ENCODE results near the gene KRTAP19-6.
"Not testable (repeated sequence)": the region's sequence is repeated elsewhere in the genome, so short reads cannot be mapped to it uniquely, and the experiment has no call there.

The KRTAP19-6 gene

DNA sequence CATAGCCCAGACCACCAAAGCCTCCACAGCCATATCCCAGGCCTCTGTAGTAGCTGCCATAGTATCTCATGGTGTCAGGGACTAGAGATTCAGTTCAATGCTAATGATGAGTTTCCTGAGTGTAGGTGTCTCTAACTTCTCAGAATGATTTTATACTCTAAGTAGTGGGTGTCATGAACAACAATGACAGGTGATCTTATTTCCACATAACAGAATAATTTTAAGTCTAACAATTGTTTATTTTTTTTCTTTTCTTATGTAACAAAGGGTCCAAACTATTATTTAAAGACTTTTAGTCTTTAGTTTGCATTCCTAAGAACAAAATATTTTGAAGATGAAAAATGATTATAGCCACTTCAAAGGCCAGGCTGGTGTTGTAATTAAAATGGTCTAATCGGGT, at the start of gene KRTAP19-6:
Gene KRTAP19-6, minus strand, starts transcription at position 101 of the 400 bp plus-strand sequence. Its CDS starts 31 bp downstream, at position 70.
- no peak for DNase-seq (ENCODE audit: low read depth)

- no peak for DNase-seq (ENCODE audit: low read depth)
These were observed 48.6 kb upstream of the KRTAP19-6 start, which contains the start of gene KRTAP22-2 for GRCh38 chr21:30590297-30590696. KRTAP22-2 (minus strand) TSS chr21:30590397.

DNA sequence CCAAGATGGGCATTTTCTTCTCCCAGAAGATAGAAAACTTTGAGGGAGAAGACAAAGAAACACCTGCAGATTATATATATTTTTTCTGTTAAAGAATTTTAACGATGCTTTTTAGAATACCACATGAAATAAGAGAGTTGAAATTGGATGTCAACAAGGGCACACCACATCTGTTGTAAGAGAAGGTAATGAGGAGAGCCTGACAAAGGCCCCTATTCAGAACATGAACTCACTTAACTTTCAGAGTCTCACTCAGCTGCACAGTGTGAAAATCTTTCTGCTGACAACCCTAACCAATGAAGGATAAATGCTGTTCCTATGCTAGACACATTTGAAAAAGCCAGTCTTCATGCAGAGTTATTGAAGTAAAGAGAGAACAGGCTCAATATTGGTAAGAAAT, 41.2 kb upstream of the KRTAP19-6 start:
- no peak for DNase-seq (ENCODE audit: low read depth)

GRCh38 chr21:30580132-30580531, 38.5 kb upstream of the KRTAP19-6 start:
- no peak for DNase-seq (ENCODE audit: low read depth)

DNA sequence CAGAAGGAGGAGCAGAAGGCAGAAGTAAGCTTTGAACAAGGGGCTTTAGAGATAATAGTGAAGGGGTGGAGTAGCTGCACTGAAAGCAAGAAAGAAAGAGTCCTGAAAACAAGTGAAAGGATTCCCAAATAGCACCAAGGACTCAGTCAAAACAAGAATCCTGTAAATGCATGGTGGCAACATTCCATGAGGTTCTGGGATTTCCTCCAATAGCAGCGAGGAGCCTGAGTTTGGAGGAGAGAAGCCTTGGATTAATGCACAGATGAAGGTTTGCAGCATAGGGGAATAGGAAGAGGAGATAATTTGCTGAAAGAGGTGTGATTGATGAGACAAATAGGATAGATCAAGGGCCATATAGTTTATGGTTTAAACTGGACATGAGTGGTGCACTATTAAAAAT, 37.7 kb upstream of the KRTAP19-6 start:
- no peak for DNase-seq (ENCODE audit: low read depth)

GRCh38 chr21:30577766-30578165, 36.1 kb upstream of the KRTAP19-6 start:
- no peak for DNase-seq (ENCODE audit: low read depth)

- DNase-seq (ENCODE audit: low read depth): no peak
These were observed 26.0 kb upstream of the KRTAP19-6 start for GRCh38 chr21:30567617-30568016.

GRCh38 chr21:30563630-30564029, 22.0 kb upstream of the KRTAP19-6 start:
- no peak for DNase-seq (ENCODE audit: low read depth)

GRCh38 chr21:30563072-30563471, 21.4 kb upstream of the KRTAP19-6 start:
- no peak for DNase-seq (ENCODE audit: low read depth)

DNA sequence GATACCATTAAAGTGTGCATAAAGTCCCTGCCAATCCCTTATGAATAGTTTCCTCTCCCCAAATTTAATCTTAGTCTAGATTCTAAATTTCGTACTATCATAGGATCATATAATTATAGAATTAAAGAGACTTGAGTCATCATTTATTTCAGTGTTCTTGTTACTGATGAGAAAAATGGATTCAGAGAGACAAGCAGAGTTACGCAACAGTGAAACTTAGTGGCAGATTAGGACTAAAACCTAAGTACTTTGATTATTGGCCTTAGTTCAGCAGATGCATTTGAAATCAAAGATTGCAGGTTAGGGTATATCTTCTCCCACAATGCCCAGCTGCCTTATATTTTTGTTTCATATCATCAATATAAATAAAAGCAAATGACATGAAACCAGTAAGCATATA, 20.3 kb upstream of the KRTAP19-6 start:
- no peak for DNase-seq (ENCODE audit: low read depth)

GRCh38 chr21:30561264-30561895, 19.7 kb upstream of the KRTAP19-6 start, which contains the start of gene KRTAP19-7:
KRTAP19-7 (minus strand) TSS chr21:30561314; CDS start chr21:30561289, 25 bp downstream.
- no peak for DNase-seq (ENCODE audit: low read depth)

GRCh38 chr21:30555095-30555494, 13.4 kb upstream of the KRTAP19-6 start:
- no peak for DNase-seq (ENCODE audit: low read depth)

DNA sequence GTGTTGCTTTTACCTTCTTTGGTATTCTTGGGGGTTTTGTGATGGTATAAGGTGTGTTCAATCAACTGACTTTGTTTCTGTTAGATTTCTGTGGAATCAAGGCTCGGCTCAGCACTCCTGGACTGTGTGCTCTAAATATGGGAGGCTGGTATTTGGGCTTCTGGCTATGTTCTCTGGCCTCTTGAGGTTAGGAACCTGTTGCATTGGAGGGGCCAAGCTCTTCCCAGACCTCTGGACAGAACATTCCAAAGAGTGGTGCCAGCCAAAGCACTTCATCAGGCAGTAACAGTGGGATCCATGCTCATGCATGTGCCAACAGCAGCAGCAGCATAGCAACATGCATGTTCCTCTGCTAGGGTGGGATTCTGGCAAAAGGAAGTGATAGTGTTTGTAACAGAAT, 11.1 kb upstream of the KRTAP19-6 start:
- DNase-seq (ENCODE audit: low read depth): no peak

DNA sequence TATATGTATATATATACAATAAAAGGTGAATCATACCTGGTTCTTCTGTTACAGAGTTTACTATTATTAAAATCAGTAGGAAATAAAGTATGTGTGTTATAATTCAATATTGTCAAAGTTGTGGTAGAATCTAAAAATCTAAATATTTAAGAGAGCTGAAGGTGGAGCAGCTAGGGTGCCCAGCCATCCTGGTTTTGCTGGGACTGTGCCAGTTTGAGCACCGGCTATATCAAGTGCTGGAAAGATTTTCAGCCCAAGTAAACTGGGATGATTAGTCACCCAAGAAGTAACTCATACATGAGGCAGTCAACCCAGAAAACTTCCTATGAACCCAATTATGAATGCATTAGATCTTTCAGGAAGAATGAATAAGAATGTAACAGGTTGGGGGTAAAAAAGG, 22.8 kb downstream of the KRTAP19-6 start:
- no peak for DNase-seq (ENCODE audit: low read depth)

GRCh38 chr21:30515681-30516080, 26.0 kb downstream of the KRTAP19-6 start:
- DNase-seq (ENCODE audit: low read depth): no peak

GRCh38 chr21:30505621-30506205, 36.0 kb downstream of the KRTAP19-6 start:
- not testable (repeated sequence) for DNase-seq (ENCODE audit: low read depth)

GRCh38 chr21:30502041-30502440, 39.6 kb downstream of the KRTAP19-6 start, which contains the start of gene KRTAP19-5:
KRTAP19-5 (minus strand) TSS chr21:30502141; CDS start chr21:30502090, 51 bp downstream.
- no peak for DNase-seq (ENCODE audit: low read depth)

DNA sequence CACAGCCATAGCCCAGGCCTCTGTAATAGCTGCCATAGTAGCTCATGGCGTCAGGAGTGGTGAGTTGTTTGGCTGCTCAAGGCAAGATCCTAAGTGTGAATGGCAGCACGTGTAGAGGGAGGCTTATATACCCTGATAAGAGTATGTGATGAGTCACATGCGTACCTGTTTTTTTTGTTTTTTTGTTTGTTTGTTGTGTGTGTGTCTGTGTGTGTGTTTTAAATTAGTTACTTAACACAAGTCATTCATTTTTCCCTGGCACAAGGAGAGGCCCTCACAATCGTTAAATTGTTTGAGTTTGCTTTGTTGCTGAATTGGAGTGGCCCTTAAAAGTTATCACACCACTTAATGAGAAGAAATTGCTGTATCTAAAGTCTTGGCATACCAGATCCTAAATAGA, 44.6 kb downstream of the KRTAP19-6 start, which contains the start of gene KRTAP19-4:
Gene KRTAP19-4, minus strand, starts transcription at position 101 of the 400 bp plus-strand sequence. Its CDS starts 55 bp downstream, at position 46.
- DNase-seq (ENCODE audit: low read depth): no peak

GRCh38 chr21:30491963-30492428, 49.7 kb downstream of the KRTAP19-6 start, which contains the start of gene KRTAP19-3:
KRTAP19-3 (minus strand) TSS chr21:30492013; CDS start chr21:30491957, 56 bp downstream.
- no peak for DNase-seq (ENCODE audit: low read depth)
